ENCODE measurements around the gene SPDYE4.

Gene SPDYE4

GRCh38 chr17:8755590-8756255 is 2.6 kb downstream of the SPDYE4 start:
- Histone ChIP-seq H3K27ac (no peak overlapping the region), H3K36me3 (no peaks in the 10 kb centered on the region), H3K27me3 (ENCODE audit: insufficient read depth, low read depth, severe bottlenecking) (no peaks in the 10 kb centered on the region), H3K9me3 (ENCODE audit: severe bottlenecking) (no peaks in the 10 kb centered on the region), H3K4me3 (ENCODE audit: low read depth, low read length) (no peak overlapping the region)
- no peak for DNase-seq
- TF ChIP-seq CTCF (IDR thresholded peaks at IDR 0.05; ENCODE audit: low read depth, low read length) = no peak

- Histone ChIP-seq H3K4me3 (ENCODE audit: low read depth, low read length) (no peak overlapping the region), H3K27me3 (ENCODE audit: insufficient read depth, low read depth, severe bottlenecking) (no peaks in the 10 kb centered on the region), H3K27ac (no peak overlapping the region), H3K9me3 (ENCODE audit: severe bottlenecking) (no peaks in the 10 kb centered on the region), H3K36me3 (no peaks in the 10 kb centered on the region)
- DNase-seq = no peak
- TF ChIP-seq CTCF (IDR thresholded peaks at IDR 0.05; ENCODE audit: low read depth, low read length) = no peak
These were observed 3.5 kb downstream of the SPDYE4 start for GRCh38 chr17:8754890-8755289.

GRCh38 chr17:8753976-8754440 is 4.3 kb downstream of the SPDYE4 start:
- Histone ChIP-seq H3K4me3 (ENCODE audit: low read depth, low read length) (no peak overlapping the region), H3K27me3 (ENCODE audit: insufficient read depth, low read depth, severe bottlenecking) (no peaks in the 10 kb centered on the region), H3K27ac (no peak overlapping the region), H3K9me3 (ENCODE audit: severe bottlenecking) (no peaks in the 10 kb centered on the region), H3K36me3 (no peaks in the 10 kb centered on the region)
- TF ChIP-seq CTCF (IDR thresholded peaks at IDR 0.05; ENCODE audit: low read depth, low read length) = peak; percentile 50
- no peak for DNase-seq

- Histone ChIP-seq H3K9me3 (ENCODE audit: severe bottlenecking) (no peaks in the 10 kb centered on the region), H3K4me3 (ENCODE audit: low read depth, low read length) (no peak overlapping the region), H3K27ac (no peak overlapping the region), H3K27me3 (ENCODE audit: insufficient read depth, low read depth, severe bottlenecking) (no peaks in the 10 kb centered on the region), H3K36me3 (no peaks in the 10 kb centered on the region)
- no peak for TF ChIP-seq CTCF (IDR thresholded peaks at IDR 0.05; ENCODE audit: low read depth, low read length)
- no peak for DNase-seq
These were observed 5.0 kb downstream of the SPDYE4 start for GRCh38 chr17:8753136-8753975.

GRCh38 chr17:8749616-8750015 is 8.7 kb downstream of the SPDYE4 start:
- TF ChIP-seq CTCF (IDR thresholded peaks at IDR 0.05; ENCODE audit: low read depth, low read length) = no peak
- H3K27me3 ChIP-seq (ENCODE audit: insufficient read depth, low read depth, severe bottlenecking) = no peaks in the 10 kb centered on the region
- no peak for DNase-seq
- H3K4me3 ChIP-seq (ENCODE audit: low read depth, low read length) = no peak overlapping the region
- no peak overlapping the region for H3K27ac ChIP-seq
- no peaks in the 10 kb centered on the region for H3K9me3 ChIP-seq (ENCODE audit: severe bottlenecking)
- no peaks in the 10 kb centered on the region for H3K36me3 ChIP-seq

Measured in WERI-Rb-1 (cell line).